Endothelial cell (in vitro differentiated cells): Measurements from ENCODE around the gene CELA3B. TPM values are rescaled to one million over a fixed set of nuclear protein-coding genes. Genes with fewer than 3 reads are reported as not detected.
"Not testable (repeated sequence)": the region's sequence is repeated elsewhere in the genome, so short reads cannot be mapped to it uniquely, and the experiment has no call there.

Experiments
- DNase-seq: peaks from one replicate; pipeline ENCODE4 v3.0.0; 2021; ENCODE audit warnings: low spot score
- H3K27ac Mint-ChIP-seq: one replicate; pipeline ENCODE4 v1.8.0; 2021; ENCODE audit warnings: mixed read lengths, inconsistent platforms; ENCODE audit not compliant: unreplicated experiment
- H3K27me3 Mint-ChIP-seq: one replicate; pipeline ENCODE4 v1.8.0; 2021; ENCODE audit warnings: mild to moderate bottlenecking, moderate library complexity, mixed read lengths, inconsistent platforms; ENCODE audit not compliant: unreplicated experiment
- H3K36me3 Mint-ChIP-seq: one replicate; pipeline ENCODE4 v1.8.0; 2021; ENCODE audit warnings: mild to moderate bottlenecking, low read depth, mixed read lengths, inconsistent platforms; ENCODE audit not compliant: unreplicated experiment
- H3K4me1 Mint-ChIP-seq: one replicate; pipeline ENCODE4 v1.8.0; 2021; ENCODE audit warnings: mild to moderate bottlenecking, mixed read lengths, inconsistent platforms; ENCODE audit not compliant: unreplicated experiment
- H3K4me3 Mint-ChIP-seq: one replicate; pipeline ENCODE4 v1.8.0; 2021; ENCODE audit warnings: mild to moderate bottlenecking, mixed read lengths, inconsistent platforms; ENCODE audit not compliant: unreplicated experiment
- H3K9me3 Mint-ChIP-seq: one replicate; pipeline ENCODE4 v1.8.0; 2021; ENCODE audit warnings: mixed read lengths, inconsistent platforms; ENCODE audit not compliant: unreplicated experiment
- CTCF ChIP-seq: fragments of 200-600 bp; sonication (generic); IDR thresholded peaks from one replicate; pipeline ENCODE4 v1.5.0; 2021; ENCODE audit warnings: antibody characterized with exemption; ENCODE audit not compliant: unreplicated experiment
- total RNA-seq: library from RNA; stranded (reverse); fragmentation: NEBNext Ultra II Directional; extraction: Animal tissue kit (Norgen Biotek cat#: 25700); gene quantifications from one replicate; pipeline ENCODE4 v1.2.1, GENCODE V29; 2021; ENCODE audit not compliant: unreplicated experiment

Gene CELA3B
- total RNA-seq, 1 donor from 2014 or later: not detected

GRCh38 chr1:21994716-21995115, 17.9 kb downstream of the CELA3B start:
- not testable (repeated sequence) for H3K27me3 Mint-ChIP-seq, H3K4me3 Mint-ChIP-seq, H3K36me3 Mint-ChIP-seq, H3K27ac Mint-ChIP-seq, H3K9me3 Mint-ChIP-seq, DNase-seq
- H3K4me1 Mint-ChIP-seq: peaks cover 36% of the 10 kb centered on the region

DNA sequence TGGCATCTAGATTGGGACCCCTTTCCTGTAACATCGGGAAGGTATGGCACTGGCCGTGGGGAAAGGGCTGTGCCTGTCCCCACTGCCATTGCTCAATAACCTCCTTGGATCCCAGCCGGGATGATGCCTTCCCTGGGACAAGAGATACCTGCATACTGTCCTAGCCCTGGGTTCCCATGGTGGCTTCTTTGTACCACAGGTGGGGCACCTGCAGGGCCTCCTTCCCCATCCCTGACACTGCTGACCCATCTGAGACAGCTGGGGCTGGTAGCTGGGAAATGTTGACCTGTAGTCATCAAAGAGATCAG, 19.8 kb downstream of the CELA3B start:
- H3K36me3 Mint-ChIP-seq, DNase-seq, H3K4me3 Mint-ChIP-seq, H3K9me3 Mint-ChIP-seq, H3K27me3 Mint-ChIP-seq: not testable (repeated sequence)
- peak overlapping the region; percentile 70 for H3K27ac Mint-ChIP-seq
- H3K4me1 Mint-ChIP-seq: peaks cover 41% of the 10 kb centered on the region

DNA sequence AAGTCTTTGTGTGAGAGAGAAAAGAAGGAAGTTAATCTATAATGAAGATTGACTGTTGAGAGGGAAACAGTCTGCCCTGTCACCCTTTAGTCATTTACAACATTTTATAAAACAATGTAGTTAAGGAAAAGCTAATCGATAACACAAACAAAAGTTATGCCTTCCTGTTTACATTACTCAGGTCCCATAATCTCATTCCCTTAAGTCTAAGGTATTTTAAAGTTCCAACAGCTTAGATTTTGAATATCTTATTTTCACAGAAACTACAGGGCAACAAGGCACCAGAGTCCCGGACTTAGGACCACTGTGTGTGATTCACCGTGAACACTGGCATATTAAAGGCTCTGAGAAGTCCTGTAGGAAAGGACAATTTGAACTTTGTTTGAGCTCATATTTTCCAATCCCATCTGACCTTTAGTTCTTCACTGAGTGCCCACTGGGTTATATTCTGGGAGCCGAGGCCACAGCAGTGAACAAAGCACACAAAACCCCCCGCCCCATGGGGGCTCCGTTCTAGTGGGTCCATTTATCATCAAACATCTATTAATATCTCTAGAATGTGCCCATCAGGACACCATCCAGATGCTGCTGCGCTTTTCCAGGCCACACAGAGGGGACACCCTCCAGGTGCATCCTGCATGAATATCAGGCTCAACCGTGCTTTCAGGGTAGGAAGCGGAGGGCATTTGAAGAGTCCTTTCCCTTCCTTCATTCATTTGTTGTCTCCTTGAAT, 21.2 kb downstream of the CELA3B start:
- not testable (repeated sequence) for H3K9me3 Mint-ChIP-seq, DNase-seq, H3K36me3 Mint-ChIP-seq, H3K4me3 Mint-ChIP-seq, H3K27me3 Mint-ChIP-seq
- peak overlapping the region; percentile 89 for H3K27ac Mint-ChIP-seq
- H3K4me1 Mint-ChIP-seq: peaks cover 41% of the 10 kb centered on the region

GRCh38 chr1:21998624-21999294, 21.9 kb downstream of the CELA3B start:
- H3K36me3 Mint-ChIP-seq, DNase-seq, H3K9me3 Mint-ChIP-seq, H3K4me3 Mint-ChIP-seq, H3K27me3 Mint-ChIP-seq: not testable (repeated sequence)
- Mint-ChIP-seq H3K4me1 (peaks cover 41% of the 10 kb centered on the region), H3K27ac (peak overlapping the region; percentile 86)

- H3K36me3 Mint-ChIP-seq, H3K4me3 Mint-ChIP-seq, H3K9me3 Mint-ChIP-seq, H3K27ac Mint-ChIP-seq, H3K27me3 Mint-ChIP-seq, DNase-seq: not testable (repeated sequence)
- peaks cover 35% of the 10 kb centered on the region for H3K4me1 Mint-ChIP-seq
These were observed 22.8 kb downstream of the CELA3B start for GRCh38 chr1:21999645-22000044.

DNA sequence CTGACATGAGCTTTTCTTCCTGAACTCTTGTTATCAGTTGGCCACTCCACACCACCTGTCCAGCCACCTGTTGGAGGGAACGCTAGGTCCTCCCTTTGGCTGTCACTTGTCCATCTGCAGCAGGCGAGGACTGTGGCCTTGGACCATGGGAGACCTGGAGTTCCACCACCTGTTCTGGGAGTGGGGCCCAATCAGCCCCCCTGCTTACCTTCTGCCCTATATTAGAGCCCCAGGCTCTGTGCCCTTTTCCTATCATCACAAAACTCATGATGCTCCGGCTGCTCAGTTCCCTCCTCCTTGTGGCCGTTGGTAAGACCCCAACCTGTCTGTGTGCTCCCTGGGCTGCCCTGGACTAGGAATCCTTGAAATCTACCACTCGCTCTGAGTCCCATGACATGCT, 24.6 kb downstream of the CELA3B start, which contains the start of gene CELA3A:
CELA3A (plus strand) TSS at position 249 of the 400 bp plus-strand sequence; CDS start at position 267, 18 bp downstream.
- Mint-ChIP-seq H3K36me3 (no peaks in the 10 kb centered on the region), H3K4me3 (no peak within 1 kb of the TSS), H3K27me3 (peaks cover 5% of the 10 kb centered on the region), H3K27ac (no peak within 1 kb of the TSS), H3K9me3 (no peaks in the 10 kb centered on the region), H3K4me1 (peaks cover 25% of the 10 kb centered on the region)
- DNase-seq: no peak
- TF ChIP-seq CTCF: no peak

GRCh38 chr1:22002461-22002860, 25.6 kb downstream of the CELA3B start:
- H3K4me1 Mint-ChIP-seq: peaks cover 19% of the 10 kb centered on the region
- not testable (repeated sequence) for H3K9me3 Mint-ChIP-seq, DNase-seq, H3K27ac Mint-ChIP-seq, H3K36me3 Mint-ChIP-seq, H3K4me3 Mint-ChIP-seq, H3K27me3 Mint-ChIP-seq

DNA sequence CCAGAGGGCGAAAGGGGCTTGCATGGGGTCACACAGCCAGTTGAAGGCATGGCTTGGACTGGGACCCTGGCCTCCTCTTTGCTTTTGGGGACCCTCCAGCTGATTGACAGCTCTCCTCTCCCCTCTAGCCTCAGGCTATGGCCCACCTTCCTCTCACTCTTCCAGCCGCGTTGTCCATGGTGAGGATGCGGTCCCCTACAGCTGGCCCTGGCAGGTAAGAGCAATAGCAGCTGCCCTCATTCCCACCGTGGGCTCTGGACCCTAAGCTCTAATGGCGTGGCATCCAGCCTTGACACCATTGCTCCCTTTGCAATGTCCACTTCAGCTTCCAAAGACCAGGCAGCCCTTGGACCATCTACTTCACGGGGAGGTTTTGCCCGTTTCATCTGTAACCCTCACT, 26.1 kb downstream of the CELA3B start:
- H3K27ac Mint-ChIP-seq, H3K36me3 Mint-ChIP-seq, H3K27me3 Mint-ChIP-seq, H3K4me3 Mint-ChIP-seq, DNase-seq, H3K9me3 Mint-ChIP-seq: not testable (repeated sequence)
- peaks cover 15% of the 10 kb centered on the region for H3K4me1 Mint-ChIP-seq

GRCh38 chr1:22003959-22004358, 27.1 kb downstream of the CELA3B start:
- H3K4me1 Mint-ChIP-seq, H3K36me3 Mint-ChIP-seq, H3K27me3 Mint-ChIP-seq, H3K4me3 Mint-ChIP-seq, H3K9me3 Mint-ChIP-seq, DNase-seq, H3K27ac Mint-ChIP-seq: not testable (repeated sequence)

DNA sequence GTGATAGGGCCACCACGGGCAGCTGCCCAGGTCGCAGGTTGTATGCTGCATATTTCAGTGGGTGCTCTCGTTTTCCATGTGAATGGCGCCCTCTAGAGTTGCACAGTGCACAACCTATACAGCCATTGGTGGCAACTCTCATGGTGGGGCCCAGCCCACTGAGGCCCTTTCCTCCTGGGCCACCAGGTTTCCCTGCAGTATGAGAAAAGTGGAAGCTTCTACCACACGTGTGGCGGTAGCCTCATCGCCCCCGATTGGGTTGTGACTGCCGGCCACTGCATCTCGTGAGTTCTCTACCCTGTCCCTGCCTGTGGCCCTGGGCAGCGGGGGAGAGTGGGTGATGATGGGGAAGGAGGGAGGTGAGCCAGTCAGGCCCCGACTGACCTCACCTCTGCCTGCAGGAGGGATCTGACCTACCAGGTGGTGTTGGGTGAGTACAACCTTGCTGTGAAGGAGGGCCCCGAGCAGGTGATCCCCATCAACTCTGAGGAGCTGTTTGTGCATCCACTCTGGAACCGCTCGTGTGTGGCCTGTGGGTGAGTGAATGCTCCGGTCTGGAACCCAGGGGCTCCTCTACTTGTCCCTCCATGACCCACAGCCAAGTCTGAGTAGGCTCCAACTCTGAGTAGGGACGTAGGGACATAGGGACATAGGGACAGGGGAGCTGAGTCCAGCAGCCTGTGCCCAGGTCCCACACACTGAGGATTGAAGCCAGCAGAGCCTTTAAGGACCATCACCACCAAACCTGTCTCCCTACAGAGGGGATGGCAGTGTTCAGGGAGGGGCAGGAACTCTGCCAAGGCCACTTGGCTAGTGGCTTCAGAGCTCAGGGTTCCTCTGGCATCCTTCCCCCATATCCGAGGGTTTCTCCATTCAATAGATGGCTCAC, 28.7 kb downstream of the CELA3B start:
- not testable (repeated sequence) for H3K27me3 Mint-ChIP-seq, H3K27ac Mint-ChIP-seq, H3K4me1 Mint-ChIP-seq, H3K36me3 Mint-ChIP-seq, H3K4me3 Mint-ChIP-seq, H3K9me3 Mint-ChIP-seq
- peak; percentile 81 for DNase-seq

GRCh38 chr1:22006736-22007135, 29.9 kb downstream of the CELA3B start:
- H3K27ac Mint-ChIP-seq, DNase-seq, H3K4me3 Mint-ChIP-seq, H3K27me3 Mint-ChIP-seq, H3K9me3 Mint-ChIP-seq, H3K4me1 Mint-ChIP-seq, H3K36me3 Mint-ChIP-seq: not testable (repeated sequence)
